SKM-1 (cell line): ENCODE measurements around the gene OSMR.
"Not testable (repeated sequence)": the region's sequence is repeated elsewhere in the genome, so short reads cannot be mapped to it uniquely, and the experiment has no call there.

Experiments used
- DNase-seq: peaks from one replicate; lab custom pipeline; 2025; ENCODE audit not compliant: unreplicated experiment; lab: John Stamatoyannopoulos, UW

The OSMR gene

GRCh38 chr5:38830521-38831051 is 15.2 kb upstream of the OSMR start:
- DNase-seq: no peak

- DNase-seq: no peak
Observed at GRCh38 chr5:38831117-38831516, 14.7 kb upstream of the OSMR start.

GRCh38 chr5:38831909-38832308 is 13.9 kb upstream of the OSMR start:
- DNase-seq: no peak

GRCh38 chr5:38832810-38833209 is 13.0 kb upstream of the OSMR start:
- DNase-seq: no peak

- no peak for DNase-seq
Observed at GRCh38 chr5:38835887-38836286, 9.9 kb upstream of the OSMR start.

GRCh38 chr5:38837416-38837815 is 8.4 kb upstream of the OSMR start:
- DNase-seq: no peak

GRCh38 chr5:38837932-38838331 is 7.9 kb upstream of the OSMR start:
- DNase-seq: no peak

GRCh38 chr5:38843665-38844064 is 2.1 kb upstream of the OSMR start:
- no peak for DNase-seq

- DNase-seq: no peak
Observed at GRCh38 chr5:38846379-38847011, 683 bp downstream of the OSMR start.

- DNase-seq: no peak
Observed at GRCh38 chr5:38847559-38848347, 1.9 kb downstream of the OSMR start.

GRCh38 chr5:38848637-38849036 is 2.8 kb downstream of the OSMR start:
- DNase-seq: no peak

- not testable (repeated sequence) for DNase-seq
Observed at GRCh38 chr5:38851640-38852039, 5.8 kb downstream of the OSMR start.

- no peak for DNase-seq
Observed at GRCh38 chr5:38853753-38854470, 8.1 kb downstream of the OSMR start.

- no peak for DNase-seq
Observed at GRCh38 chr5:38854907-38855306, 9.1 kb downstream of the OSMR start.

GRCh38 chr5:38856660-38857059 is 10.8 kb downstream of the OSMR start:
- DNase-seq: no peak

- DNase-seq: no peak
Observed at GRCh38 chr5:38858839-38859238, 13.0 kb downstream of the OSMR start.

- DNase-seq: not testable (repeated sequence)
Observed at GRCh38 chr5:38861986-38862770, 16.4 kb downstream of the OSMR start.

GRCh38 chr5:38866362-38867031 is 20.7 kb downstream of the OSMR start:
- no peak for DNase-seq

GRCh38 chr5:38867032-38867398 is 21.2 kb downstream of the OSMR start:
- no peak for DNase-seq

- no peak for DNase-seq
Observed at GRCh38 chr5:38867416-38867815, 21.6 kb downstream of the OSMR start.
